DOHH2 (cell line): ENCODE data around the gene ZSWIM1.
A peak's percentile ranks its signal among the peaks of the same experiment; 100 is the strongest.

Experiments
- H3F3A ChIP-seq: fragments of 200-600 bp; sonication (generic), shearing (Covaris generic); 2 replicates; pipeline ENCODE4 v1.6.0; 2016; ENCODE audit warnings: antibody characterized with exemption, mild to moderate bottlenecking; ENCODE audit not compliant: control insufficient read depth, insufficient read depth
- H3K27ac ChIP-seq: fragments of 200-600 bp; sonication (generic); 2 replicates; pipeline ENCODE4 v1.5.1; 2014; ENCODE audit warnings: low read depth, mild to moderate bottlenecking, low read length, moderate library complexity
- H3K27me3 ChIP-seq: fragments of 200-600 bp; sonication (generic); 2 replicates; pipeline ENCODE4 v1.6.1; 2014; ENCODE audit warnings: mild to moderate bottlenecking, low read length, mixed read lengths; ENCODE audit not compliant: control insufficient read depth
- H3K36me3 ChIP-seq: fragments of 200-600 bp; sonication (generic); 2 replicates; pipeline ENCODE4 v1.6.1; 2014; ENCODE audit warnings: mild to moderate bottlenecking, low read length, moderate library complexity, mixed read lengths; ENCODE audit not compliant: control insufficient read depth
- H3K4me1 ChIP-seq: fragments of 200-600 bp; sonication (generic); 2 replicates; pipeline ENCODE4 v1.6.1; 2014; ENCODE audit warnings: mild to moderate bottlenecking, low read length, mixed read lengths; ENCODE audit not compliant: control insufficient read depth
- H3K4me2 ChIP-seq: fragments of 200-600 bp; sonication (generic); 2 replicates; pipeline ENCODE4 v1.6.0; 2014; ENCODE audit warnings: mild to moderate bottlenecking, low read length, moderate library complexity
- H3K4me3 ChIP-seq: fragments of 200-600 bp; sonication (generic); 2 replicates; pipeline ENCODE4 v1.5.1; 2014; ENCODE audit warnings: mild to moderate bottlenecking, low read length, mixed read lengths
- H3K79me2 ChIP-seq: fragments of 200-600 bp; sonication (generic); 2 replicates; pipeline ENCODE4 v1.6.1; 2014; ENCODE audit warnings: mild to moderate bottlenecking, low read length, mixed read lengths; ENCODE audit not compliant: control insufficient read depth
- H3K9me2 ChIP-seq: fragments of 200-600 bp; sonication (generic); replicated peaks from 2 replicates; pipeline ENCODE4 v1.6.1; 2014; ENCODE audit warnings: mild to moderate bottlenecking, low read length, mixed read lengths; ENCODE audit not compliant: control insufficient read depth
- H3K9me3 ChIP-seq: fragments of 200-600 bp; sonication (generic); 2 replicates; pipeline ENCODE4 v1.6.1; 2014; ENCODE audit warnings: antibody characterized with exemption, low read length, mixed read lengths; ENCODE audit not compliant: control insufficient read depth, insufficient read depth
- H4K20me1 ChIP-seq: fragments of 200-600 bp; sonication (generic); 2 replicates; pipeline ENCODE4 v1.6.0; 2014; ENCODE audit warnings: low read depth, mild to moderate bottlenecking, antibody characterized with exemption, low read length, moderate library complexity; ENCODE audit not compliant: control insufficient read depth, insufficient read depth
- CTCF ChIP-seq: fragments of 200-600 bp; sonication (generic); IDR thresholded peaks from one replicate; pipeline ENCODE4 v1.5.1; 2014; ENCODE audit warnings: antibody characterized with exemption, mild to moderate bottlenecking, low read depth, low read length; ENCODE audit not compliant: poor library complexity, severe bottlenecking
- EZH2phosphoT487 ChIP-seq: fragments of 200-600 bp; sonication (generic); IDR thresholded peaks from 2 replicates; pipeline ENCODE4 v1.6.1; 2017; ENCODE audit warnings: borderline replicate concordance, mild to moderate bottlenecking, antibody characterized with exemption, low read length, moderate library complexity, mixed read lengths

The ZSWIM1 gene

GRCh38 chr20:45910670-45911485, 29.9 kb downstream of the ZSWIM1 start:
- Histone ChIP-seq H3K79me2 (no peaks in the 10 kb centered on the region), H3K4me3 (peak overlapping the region; percentile 27; the same call in 1 of the 2 replicates), H3F3A (no peaks in the 10 kb centered on the region), H3K4me1 (peaks cover 14% of the 10 kb centered on the region), H3K27me3 (peaks cover 20% of the 10 kb centered on the region), H3K9me3 (no peaks in the 10 kb centered on the region), H4K20me1 (no peaks in the 10 kb centered on the region), H3K9me2 (no peaks in the 10 kb centered on the region), H3K36me3 (no peaks in the 10 kb centered on the region), H3K4me2 (peak overlapping the region; percentile 43), H3K27ac (no peak overlapping the region)
- TF ChIP-seq EZH2phosphoT487 (no peak), CTCF (no peak)

DNA sequence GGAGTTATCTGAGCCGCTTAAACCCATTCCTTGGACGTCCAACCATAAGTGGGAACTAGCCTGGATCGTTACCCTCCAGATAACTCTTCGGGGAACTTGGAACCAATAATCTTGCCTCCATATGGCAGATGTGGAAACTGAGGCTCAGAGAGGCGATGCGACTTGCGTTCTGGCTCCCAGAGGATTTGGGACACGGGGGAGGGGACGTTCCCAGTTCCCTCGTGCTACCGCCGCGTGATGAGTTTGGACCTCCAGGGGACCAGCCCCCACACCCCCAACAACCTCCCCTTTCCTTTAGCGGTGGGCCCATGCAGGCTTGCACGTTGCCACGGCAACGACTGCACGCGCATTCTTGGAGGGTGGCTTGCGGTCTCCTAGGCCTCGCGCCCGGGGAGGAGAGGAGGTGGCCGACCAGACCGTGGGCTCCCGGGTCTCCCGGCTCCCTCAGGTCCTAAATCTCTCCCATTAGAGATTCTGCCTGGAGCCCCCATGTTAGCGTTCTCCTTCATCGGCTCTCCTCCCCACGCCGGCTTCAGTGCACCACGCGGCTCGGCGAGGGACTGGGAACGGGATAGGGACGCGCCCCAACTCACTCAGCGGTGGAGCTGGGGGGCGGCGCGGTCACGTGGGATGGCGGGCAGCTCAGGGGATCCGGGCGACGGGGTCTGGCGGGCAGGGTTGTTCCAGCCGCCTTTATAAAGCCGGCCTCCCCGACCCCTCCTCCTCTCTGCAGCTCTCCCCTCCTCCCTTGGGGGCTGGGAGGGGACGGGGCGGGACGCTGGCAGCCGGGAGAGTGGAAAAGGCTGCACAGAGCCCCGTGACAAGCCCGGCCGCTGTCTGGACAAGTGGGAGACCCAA, 30.7 kb downstream of the ZSWIM1 start, which contains the start of gene PLTP:
TSS of gene PLTP (minus strand) at position 670 of the 858 bp plus-strand sequence. CDS start 703 bp downstream, outside the sequence.
- H3K9me3 ChIP-seq, result no peaks in the 10 kb centered on the region
- no peaks in the 10 kb centered on the region for H3F3A ChIP-seq
- H3K4me3 ChIP-seq, result no peak within 1 kb of the TSS; the same call in 1 of the 2 replicates
- TF ChIP-seq EZH2phosphoT487, result no peak
- TF ChIP-seq CTCF, result no peak
- no peaks in the 10 kb centered on the region for H4K20me1 ChIP-seq
- H3K36me3 ChIP-seq, result no peaks in the 10 kb centered on the region
- peak within 1 kb of the TSS; percentile 26 for H3K4me2 ChIP-seq
- no peaks in the 10 kb centered on the region for H3K9me2 ChIP-seq
- peaks cover 14% of the 10 kb centered on the region for H3K4me1 ChIP-seq
- H3K27ac ChIP-seq, result no peak within 1 kb of the TSS
- no peaks in the 10 kb centered on the region for H3K79me2 ChIP-seq
- H3K27me3 ChIP-seq, result peaks cover 22% of the 10 kb centered on the region

DNA sequence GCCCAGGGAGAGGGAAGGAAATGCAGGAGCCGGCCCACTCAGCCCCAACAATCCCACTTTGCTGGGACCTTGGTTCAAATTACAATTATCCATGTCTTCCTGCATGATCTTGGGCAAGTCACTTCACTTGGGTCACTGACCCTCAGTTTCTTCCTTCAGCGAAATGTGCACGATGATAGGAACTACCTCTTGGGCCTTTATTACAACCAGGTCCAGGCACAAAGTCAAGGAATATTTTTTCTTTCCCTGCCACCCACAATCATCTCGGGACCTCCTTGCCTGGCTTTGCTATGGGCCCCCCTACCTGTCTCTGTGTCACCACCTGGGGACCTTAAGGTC, 31.3 kb downstream of the ZSWIM1 start:
- H3K4me2 ChIP-seq, result no peak overlapping the region
- H3K27ac ChIP-seq, result no peak overlapping the region
- H3K4me3 ChIP-seq, result no peak overlapping the region
- no peaks in the 10 kb centered on the region for H4K20me1 ChIP-seq
- H3K27me3 ChIP-seq, result peaks cover 22% of the 10 kb centered on the region
- peaks cover 14% of the 10 kb centered on the region for H3K4me1 ChIP-seq
- H3K79me2 ChIP-seq, result no peaks in the 10 kb centered on the region
- no peaks in the 10 kb centered on the region for H3K9me3 ChIP-seq
- H3K36me3 ChIP-seq, result no peaks in the 10 kb centered on the region
- no peaks in the 10 kb centered on the region for H3F3A ChIP-seq
- TF ChIP-seq CTCF (no peak), EZH2phosphoT487 (no peak)
- no peaks in the 10 kb centered on the region for H3K9me2 ChIP-seq
